Measurements from ENCODE around the gene MOV10.

The MOV10 gene

DNA sequence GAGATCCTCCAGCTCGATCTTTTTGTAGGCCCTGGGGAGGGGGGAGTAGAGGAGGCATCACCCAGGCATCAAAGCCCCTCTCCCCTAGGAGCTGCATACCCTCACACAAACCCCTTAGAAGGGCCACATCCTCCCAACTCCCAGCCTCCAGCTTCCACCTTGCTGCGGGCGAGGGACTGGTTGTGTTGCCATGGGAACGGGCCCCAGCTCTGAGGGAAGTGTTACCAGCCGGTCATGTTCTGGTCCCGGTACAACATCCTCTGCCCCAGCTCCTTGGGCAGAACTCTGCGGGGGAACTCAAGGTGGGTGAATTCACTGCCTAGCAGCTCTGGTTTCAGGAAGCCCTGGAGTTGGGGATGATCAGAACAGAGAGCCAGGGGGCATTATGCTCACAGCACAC is 36.6 kb downstream of the MOV10 start:
- H3K4me3 ChIP-seq (ENCODE audit: low read depth, low read length) = no peak overlapping the region
- H3K36me3 ChIP-seq = no peaks in the 10 kb centered on the region
- DNase-seq = no peak
- no peaks in the 10 kb centered on the region; the same call in 1 of the 2 replicates for H3K9me3 ChIP-seq
- H3K4me1 ChIP-seq = peaks cover 4% of the 10 kb centered on the region
- TF ChIP-seq, protein P1, sequence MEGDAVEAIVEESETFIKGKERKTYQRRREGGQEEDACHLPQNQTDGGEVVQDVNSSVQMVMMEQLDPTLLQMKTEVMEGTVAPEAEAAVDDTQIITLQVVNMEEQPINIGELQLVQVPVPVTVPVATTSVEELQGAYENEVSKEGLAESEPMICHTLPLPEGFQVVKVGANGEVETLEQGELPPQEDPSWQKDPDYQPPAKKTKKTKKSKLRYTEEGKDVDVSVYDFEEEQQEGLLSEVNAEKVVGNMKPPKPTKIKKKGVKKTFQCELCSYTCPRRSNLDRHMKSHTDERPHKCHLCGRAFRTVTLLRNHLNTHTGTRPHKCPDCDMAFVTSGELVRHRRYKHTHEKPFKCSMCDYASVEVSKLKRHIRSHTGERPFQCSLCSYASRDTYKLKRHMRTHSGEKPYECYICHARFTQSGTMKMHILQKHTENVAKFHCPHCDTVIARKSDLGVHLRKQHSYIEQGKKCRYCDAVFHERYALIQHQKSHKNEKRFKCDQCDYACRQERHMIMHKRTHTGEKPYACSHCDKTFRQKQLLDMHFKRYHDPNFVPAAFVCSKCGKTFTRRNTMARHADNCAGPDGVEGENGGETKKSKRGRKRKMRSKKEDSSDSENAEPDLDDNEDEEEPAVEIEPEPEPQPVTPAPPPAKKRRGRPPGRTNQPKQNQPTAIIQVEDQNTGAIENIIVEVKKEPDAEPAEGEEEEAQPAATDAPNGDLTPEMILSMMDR (IDR thresholded peaks at IDR 0.05; ENCODE audit: low read depth, low read length) = no peak
- H3K27me3 ChIP-seq = peaks cover 12% of the 10 kb centered on the region

DNA sequence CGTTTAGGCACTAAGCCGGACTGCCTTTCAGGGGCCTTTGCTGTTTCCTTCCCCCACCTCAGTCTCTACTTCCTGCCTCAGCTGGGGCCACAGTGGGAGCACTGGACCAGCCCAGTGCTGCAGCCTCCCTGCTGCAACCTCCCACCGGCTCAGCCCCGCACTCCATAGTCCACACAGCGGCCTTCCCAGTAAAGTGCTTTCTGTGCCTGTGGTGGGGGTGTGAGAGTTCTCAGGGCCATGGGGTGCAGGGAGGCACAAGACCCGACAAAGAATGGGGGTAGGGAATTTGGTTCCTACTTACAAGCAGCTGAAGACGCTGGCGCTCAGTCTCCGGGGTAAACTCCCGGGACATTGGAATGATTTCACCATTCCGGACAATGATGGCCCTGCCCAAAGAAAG is 37.2 kb downstream of the MOV10 start:
- no peak overlapping the region for H3K4me3 ChIP-seq (ENCODE audit: low read depth, low read length)
- peaks cover 12% of the 10 kb centered on the region for H3K27me3 ChIP-seq
- H3K9me3 ChIP-seq = no peaks in the 10 kb centered on the region; the same call in 1 of the 2 replicates
- H3K4me1 ChIP-seq = peaks cover 9% of the 10 kb centered on the region
- no peaks in the 10 kb centered on the region for H3K36me3 ChIP-seq
- DNase-seq = no peak
- TF ChIP-seq, protein P1 (IDR thresholded peaks at IDR 0.05; ENCODE audit: low read depth, low read length) = no peak

DNA sequence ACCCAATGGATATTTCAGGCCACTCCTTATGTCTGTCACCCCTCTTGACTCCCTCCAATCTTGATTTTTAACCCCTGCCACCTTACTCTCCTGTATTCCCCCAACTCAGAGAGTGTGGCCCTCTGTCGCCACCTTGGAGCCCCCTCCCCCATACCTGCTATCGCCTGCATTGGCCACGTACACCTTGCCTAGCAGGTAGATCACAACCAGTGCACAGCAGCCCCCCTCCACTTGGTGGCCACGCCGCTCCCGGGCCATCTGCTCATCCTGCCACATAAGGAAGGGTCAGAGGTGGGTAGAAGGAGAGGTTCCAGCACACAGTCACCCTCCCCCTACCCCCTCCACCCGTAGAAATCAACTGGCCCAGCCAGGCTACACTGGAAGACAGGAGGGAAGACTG is 37.7 kb downstream of the MOV10 start:
- DNase-seq = no peak
- Histone ChIP-seq H3K4me3 (ENCODE audit: low read depth, low read length) (no peak overlapping the region), H3K27me3 (peaks cover 12% of the 10 kb centered on the region), H3K4me1 (peaks cover 9% of the 10 kb centered on the region), H3K9me3 (no peaks in the 10 kb centered on the region; the same call in 1 of the 2 replicates), H3K36me3 (no peaks in the 10 kb centered on the region)
- TF ChIP-seq, protein P1 (IDR thresholded peaks at IDR 0.05; ENCODE audit: low read depth, low read length) = no peak

- TF ChIP-seq, protein P1 (IDR thresholded peaks at IDR 0.05; ENCODE audit: low read depth, low read length) = no peak
- no peaks in the 10 kb centered on the region; the same call in 1 of the 2 replicates for H3K9me3 ChIP-seq
Observed at GRCh38 chr1:112712701-112713128, 38.3 kb downstream of the MOV10 start.

GRCh38 chr1:112713466-112714312 is 39.2 kb downstream of the MOV10 start:
- H3K4me3 ChIP-seq (ENCODE audit: low read depth, low read length) = no peak overlapping the region
- H3K4me1 ChIP-seq = peaks cover 9% of the 10 kb centered on the region
- TF ChIP-seq, protein P1 (IDR thresholded peaks at IDR 0.05; ENCODE audit: low read depth, low read length) = no peak
- DNase-seq = no peak
- peaks cover 12% of the 10 kb centered on the region for H3K27me3 ChIP-seq
- no peaks in the 10 kb centered on the region; the same call in 1 of the 2 replicates for H3K9me3 ChIP-seq
- H3K36me3 ChIP-seq = no peaks in the 10 kb centered on the region

More at GRCh38 chr1:112712701-112713128, 38.3 kb downstream of the MOV10 start:
- DNase-seq = no peak
- Histone ChIP-seq H3K36me3 (no peaks in the 10 kb centered on the region), H3K4me1 (peaks cover 9% of the 10 kb centered on the region), H3K4me3 (ENCODE audit: low read depth, low read length) (no peak overlapping the region), H3K27me3 (peaks cover 12% of the 10 kb centered on the region)
